ENCODE data around the gene MRPL51.
"Not testable (repeated sequence)": the region's sequence is repeated elsewhere in the genome, so short reads cannot be mapped to it uniquely, and the experiment has no call there.

Gene MRPL51

GRCh38 chr12:6500466-6500865, 7.4 kb upstream of the MRPL51 start:
- H3K9me3 ChIP-seq (ENCODE audit: control insufficient read depth, insufficient read depth, low read depth, low read length), result no peaks in the 10 kb centered on the region
- no peaks in the 10 kb centered on the region for H3K27me3 ChIP-seq (ENCODE audit: control insufficient read depth, insufficient read depth, low read length)
- no peaks in the 10 kb centered on the region for H3K4me1 ChIP-seq (ENCODE audit: control insufficient read depth, insufficient read depth, low read length)
- no peak overlapping the region for H3K9ac ChIP-seq (ENCODE audit: low read length)
- H3K4me3 ChIP-seq (ENCODE audit: low read depth, low read length), result no peak overlapping the region
- no peak overlapping the region for H3K27ac ChIP-seq (ENCODE audit: low read depth, low read length)
- H3K36me3 ChIP-seq (ENCODE audit: control insufficient read depth, insufficient read depth, low read length), result peaks cover 76% of the 10 kb centered on the region

- peaks cover 66% of the 10 kb centered on the region for H3K36me3 ChIP-seq (ENCODE audit: control insufficient read depth, insufficient read depth, low read length)
- not testable (repeated sequence) for H3K27me3 ChIP-seq (ENCODE audit: control insufficient read depth, insufficient read depth, low read length); H3K9me3 ChIP-seq (ENCODE audit: control insufficient read depth, insufficient read depth, low read depth, low read length); H3K27ac ChIP-seq (ENCODE audit: low read depth, low read length); H3K4me1 ChIP-seq (ENCODE audit: control insufficient read depth, insufficient read depth, low read length); H3K9ac ChIP-seq (ENCODE audit: low read length); H3K4me3 ChIP-seq (ENCODE audit: low read depth, low read length)
Observed at GRCh38 chr12:6497291-6497690, 4.2 kb upstream of the MRPL51 start.

- H3K9ac ChIP-seq (ENCODE audit: low read length), result peak overlapping the region; percentile 89
- no peaks in the 10 kb centered on the region for H3K9me3 ChIP-seq (ENCODE audit: control insufficient read depth, insufficient read depth, low read depth, low read length)
- H3K27ac ChIP-seq (ENCODE audit: low read depth, low read length), result no peak overlapping the region; the same call in 1 of the 2 replicates
- H3K4me3 ChIP-seq (ENCODE audit: low read depth, low read length), result peak overlapping the region; percentile 88
- peaks cover 10% of the 10 kb centered on the region for H3K4me1 ChIP-seq (ENCODE audit: control insufficient read depth, insufficient read depth, low read length)
- H3K27me3 ChIP-seq (ENCODE audit: control insufficient read depth, insufficient read depth, low read length), result no peaks in the 10 kb centered on the region
- H3K36me3 ChIP-seq (ENCODE audit: control insufficient read depth, insufficient read depth, low read length), result peaks cover 56% of the 10 kb centered on the region
Observed at GRCh38 chr12:6494968-6495367, 1.9 kb upstream of the MRPL51 start.

DNA sequence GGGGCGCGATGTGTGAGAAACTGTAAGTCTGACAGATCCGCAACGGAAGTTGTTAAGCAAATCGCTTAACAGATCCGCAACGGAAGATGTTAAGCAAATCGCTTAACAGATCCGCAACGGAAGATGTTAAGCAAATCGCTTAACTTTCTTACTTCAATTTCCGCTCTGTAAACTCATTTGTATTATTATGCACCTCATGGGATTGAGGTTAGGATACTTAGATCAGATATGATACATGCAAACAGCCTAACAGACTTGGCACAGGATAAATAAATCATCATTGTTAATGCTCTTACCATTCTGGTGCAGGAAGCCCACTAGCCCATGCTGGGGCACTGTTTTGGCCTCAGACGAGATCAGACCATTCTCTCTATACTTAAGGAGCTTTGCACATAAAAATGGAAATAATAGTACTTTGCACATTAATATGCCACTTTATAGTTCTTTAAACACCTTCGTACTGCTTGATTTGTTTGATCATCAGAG, 1.2 kb upstream of the MRPL51 start:
- Histone ChIP-seq H3K4me1 (ENCODE audit: control insufficient read depth, insufficient read depth, low read length) (peaks cover 10% of the 10 kb centered on the region), H3K9me3 (ENCODE audit: control insufficient read depth, insufficient read depth, low read depth, low read length) (no peaks in the 10 kb centered on the region), H3K27me3 (ENCODE audit: control insufficient read depth, insufficient read depth, low read length) (no peaks in the 10 kb centered on the region), H3K4me3 (ENCODE audit: low read depth, low read length) (peak overlapping the region; percentile 88), H3K27ac (ENCODE audit: low read depth, low read length) (peak overlapping the region; percentile 28; the same call in 1 of the 2 replicates), H3K9ac (ENCODE audit: low read length) (peak overlapping the region; percentile 89), H3K36me3 (ENCODE audit: control insufficient read depth, insufficient read depth, low read length) (peaks cover 49% of the 10 kb centered on the region)

- no peaks in the 10 kb centered on the region for H3K27me3 ChIP-seq (ENCODE audit: control insufficient read depth, insufficient read depth, low read length)
- H3K4me1 ChIP-seq (ENCODE audit: control insufficient read depth, insufficient read depth, low read length), result peaks cover 10% of the 10 kb centered on the region
- peak within 1 kb of the TSS; percentile 88 for H3K4me3 ChIP-seq (ENCODE audit: low read depth, low read length)
- no peaks in the 10 kb centered on the region for H3K9me3 ChIP-seq (ENCODE audit: control insufficient read depth, insufficient read depth, low read depth, low read length)
- peak within 1 kb of the TSS; percentile 72; the same call in 1 of the 2 replicates for H3K27ac ChIP-seq (ENCODE audit: low read depth, low read length)
- H3K36me3 ChIP-seq (ENCODE audit: control insufficient read depth, insufficient read depth, low read length), result peaks cover 43% of the 10 kb centered on the region
- H3K9ac ChIP-seq (ENCODE audit: low read length), result peak within 1 kb of the TSS; percentile 89
Observed at GRCh38 chr12:6493497-6494257, 615 bp upstream of the MRPL51 start, which contains the start of gene NCAPD2. NCAPD2 (plus strand) TSS chr12:6494102; CDS start chr12:6495099, 997 bp downstream.

DNA sequence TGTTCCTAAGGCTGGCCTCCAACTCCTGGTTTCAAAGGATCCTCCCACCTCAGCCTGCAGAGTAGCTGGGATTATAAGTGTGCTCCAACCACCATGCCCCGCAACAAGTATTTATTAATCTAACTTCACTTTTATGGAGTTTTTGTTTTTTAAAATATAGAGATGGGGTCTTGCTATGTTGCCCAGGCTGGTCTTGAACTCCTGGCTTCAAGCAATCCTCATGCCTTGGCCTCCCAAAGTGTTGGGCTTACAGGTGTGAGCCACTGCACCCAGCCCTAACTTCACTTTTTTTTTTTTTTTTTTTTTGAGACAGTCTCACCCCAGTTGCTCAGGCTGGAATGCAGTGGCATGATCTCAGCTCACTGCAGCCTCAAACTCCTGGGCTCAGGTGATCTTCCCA, 2.4 kb downstream of the MRPL51 start:
- H3K4me1 ChIP-seq (ENCODE audit: control insufficient read depth, insufficient read depth, low read length); H3K9ac ChIP-seq (ENCODE audit: low read length); H3K4me3 ChIP-seq (ENCODE audit: low read depth, low read length); H3K27ac ChIP-seq (ENCODE audit: low read depth, low read length); H3K27me3 ChIP-seq (ENCODE audit: control insufficient read depth, insufficient read depth, low read length); H3K9me3 ChIP-seq (ENCODE audit: control insufficient read depth, insufficient read depth, low read depth, low read length): not testable (repeated sequence)
- peaks cover 18% of the 10 kb centered on the region for H3K36me3 ChIP-seq (ENCODE audit: control insufficient read depth, insufficient read depth, low read length)

DNA sequence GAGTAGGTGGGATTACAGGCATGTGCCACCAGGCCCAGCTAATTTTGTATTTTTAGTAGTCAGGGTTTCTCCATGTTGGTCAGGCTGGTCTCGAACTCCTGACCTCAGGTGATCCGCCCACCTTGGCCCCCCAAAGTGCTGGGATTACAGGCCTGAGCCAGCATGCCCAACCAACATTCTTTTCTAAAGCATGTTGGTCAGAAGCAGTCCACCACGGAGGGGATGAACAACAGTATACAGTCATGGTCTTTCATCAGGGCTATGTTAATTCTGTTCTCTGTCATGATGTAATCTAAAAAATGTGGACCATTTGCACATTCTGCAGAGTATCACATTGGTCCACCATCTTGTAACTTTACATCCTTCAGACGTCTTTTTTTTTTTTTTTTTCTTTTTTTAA, 3.6 kb downstream of the MRPL51 start:
- H3K4me1 ChIP-seq (ENCODE audit: control insufficient read depth, insufficient read depth, low read length), result peaks cover 3% of the 10 kb centered on the region; the same call in 1 of the 2 replicates
- no peak overlapping the region for H3K9ac ChIP-seq (ENCODE audit: low read length)
- H3K36me3 ChIP-seq (ENCODE audit: control insufficient read depth, insufficient read depth, low read length), result peaks cover 9% of the 10 kb centered on the region
- no peaks in the 10 kb centered on the region for H3K27me3 ChIP-seq (ENCODE audit: control insufficient read depth, insufficient read depth, low read length)
- H3K9me3 ChIP-seq (ENCODE audit: control insufficient read depth, insufficient read depth, low read depth, low read length), result no peaks in the 10 kb centered on the region
- H3K4me3 ChIP-seq (ENCODE audit: low read depth, low read length), result no peak overlapping the region
- no peak overlapping the region for H3K27ac ChIP-seq (ENCODE audit: low read depth, low read length)

DNA sequence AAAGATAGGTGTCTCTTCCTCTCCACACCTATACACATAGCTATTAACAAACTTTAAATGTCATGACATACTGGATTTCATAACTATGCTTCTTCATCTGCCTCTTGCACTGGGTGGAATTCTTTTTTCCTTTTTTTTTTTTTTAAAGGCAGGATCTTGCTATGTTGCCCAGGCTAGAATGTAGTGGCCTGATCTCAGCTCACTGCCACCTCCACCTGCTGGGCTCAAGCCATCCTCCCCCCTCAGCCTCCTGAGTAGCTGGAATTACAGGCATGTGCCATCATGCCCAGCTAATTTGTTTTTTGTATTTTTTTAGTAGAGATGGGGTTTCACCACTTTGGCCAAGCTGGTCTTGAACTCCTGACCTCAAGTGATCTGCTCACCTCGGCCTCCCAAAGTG, 4.8 kb downstream of the MRPL51 start:
- Histone ChIP-seq H3K27ac (ENCODE audit: low read depth, low read length) (no peak overlapping the region), H3K4me3 (ENCODE audit: low read depth, low read length) (no peak overlapping the region), H3K27me3 (ENCODE audit: control insufficient read depth, insufficient read depth, low read length) (no peaks in the 10 kb centered on the region), H3K36me3 (ENCODE audit: control insufficient read depth, insufficient read depth, low read length) (peaks cover 9% of the 10 kb centered on the region), H3K9me3 (ENCODE audit: control insufficient read depth, insufficient read depth, low read depth, low read length) (no peaks in the 10 kb centered on the region), H3K4me1 (ENCODE audit: control insufficient read depth, insufficient read depth, low read length) (peaks cover 3% of the 10 kb centered on the region; the same call in 1 of the 2 replicates), H3K9ac (ENCODE audit: low read length) (no peak overlapping the region)

DNA sequence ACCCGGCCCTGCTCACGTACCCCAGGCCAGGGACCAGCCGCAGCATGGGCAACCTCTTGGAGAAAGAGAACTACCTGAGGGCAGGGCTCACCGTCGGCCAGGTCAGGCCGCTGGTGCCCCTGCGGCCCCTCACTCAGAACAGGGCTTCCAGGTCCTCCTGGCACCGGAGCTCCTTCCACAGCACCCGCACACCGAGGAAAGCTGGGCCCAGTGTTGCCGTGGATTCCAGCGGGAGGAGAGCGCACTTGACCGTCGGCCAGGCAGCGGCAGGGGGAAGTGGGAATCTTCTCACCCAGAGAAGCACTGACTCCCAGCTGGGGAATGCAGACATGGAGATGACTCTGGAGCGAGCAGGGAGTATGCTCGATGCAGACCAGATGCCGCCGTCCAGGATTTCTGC, 14.6 kb downstream of the MRPL51 start:
- Histone ChIP-seq H3K27ac (ENCODE audit: low read depth, low read length) (no peak overlapping the region), H3K36me3 (ENCODE audit: control insufficient read depth, insufficient read depth, low read length) (no peaks in the 10 kb centered on the region), H3K4me1 (ENCODE audit: control insufficient read depth, insufficient read depth, low read length) (no peaks in the 10 kb centered on the region), H3K9ac (ENCODE audit: low read length) (no peak overlapping the region), H3K27me3 (ENCODE audit: control insufficient read depth, insufficient read depth, low read length) (no peaks in the 10 kb centered on the region), H3K9me3 (ENCODE audit: control insufficient read depth, insufficient read depth, low read depth, low read length) (0 out of 2 replicates have a peak, but pooled peaks cover 4% of the 10 kb centered on the region), H3K4me3 (ENCODE audit: low read depth, low read length) (no peak overlapping the region)

- H3K36me3 ChIP-seq (ENCODE audit: control insufficient read depth, insufficient read depth, low read length); H3K27ac ChIP-seq (ENCODE audit: low read depth, low read length); H3K4me1 ChIP-seq (ENCODE audit: control insufficient read depth, insufficient read depth, low read length); H3K4me3 ChIP-seq (ENCODE audit: low read depth, low read length); H3K27me3 ChIP-seq (ENCODE audit: control insufficient read depth, insufficient read depth, low read length); H3K9ac ChIP-seq (ENCODE audit: low read length); H3K9me3 ChIP-seq (ENCODE audit: control insufficient read depth, insufficient read depth, low read depth, low read length): not testable (repeated sequence)
Observed at GRCh38 chr12:6477601-6478377, 15.3 kb downstream of the MRPL51 start.

DNA sequence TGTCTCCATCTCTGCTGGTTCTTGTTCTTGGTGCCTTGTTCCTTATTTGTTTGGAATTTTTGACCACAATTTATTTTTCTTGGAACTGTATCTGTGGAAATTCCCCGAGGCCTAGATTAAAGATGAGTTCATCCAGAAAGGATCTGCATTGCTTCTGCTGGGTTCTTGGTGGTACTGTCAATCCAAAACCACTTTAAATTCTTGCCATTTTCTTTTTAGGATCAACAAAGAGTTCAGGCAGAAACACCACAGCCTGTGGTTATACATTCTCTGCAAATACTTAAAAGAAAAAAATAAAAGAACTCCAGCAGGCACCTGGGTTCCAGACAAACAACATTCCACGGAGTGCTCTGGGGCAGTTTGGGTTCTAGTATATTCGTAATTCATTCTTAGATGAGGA, 16.6 kb downstream of the MRPL51 start:
- H3K9me3 ChIP-seq (ENCODE audit: control insufficient read depth, insufficient read depth, low read depth, low read length), result 0 out of 2 replicates have a peak, but pooled peaks cover 4% of the 10 kb centered on the region
- H3K27me3 ChIP-seq (ENCODE audit: control insufficient read depth, insufficient read depth, low read length), result no peaks in the 10 kb centered on the region
- no peaks in the 10 kb centered on the region for H3K36me3 ChIP-seq (ENCODE audit: control insufficient read depth, insufficient read depth, low read length)
- H3K9ac ChIP-seq (ENCODE audit: low read length), result no peak overlapping the region
- no peak overlapping the region for H3K27ac ChIP-seq (ENCODE audit: low read depth, low read length)
- no peaks in the 10 kb centered on the region for H3K4me1 ChIP-seq (ENCODE audit: control insufficient read depth, insufficient read depth, low read length)
- no peak overlapping the region for H3K4me3 ChIP-seq (ENCODE audit: low read depth, low read length)

All from HUES6 (cell line).